ENCODE results near the gene C5orf15. TPM values are rescaled to one million over a fixed set of nuclear protein-coding genes. Genes with fewer than 3 reads are reported as not detected.

The C5orf15 gene
- polyA plus RNA-seq, 1 donor (not counting 4 experiments of a cell fraction or from before 2014, with no cell fraction given): 86.9 TPM

- Histone ChIP-seq H3K9me1 (ENCODE audit: control insufficient read depth, extremely low read depth, insufficient read depth, low read length) (no peaks in the 10 kb centered on the region), H3K4me2 (ENCODE audit: control insufficient read depth, extremely low read depth, insufficient read depth, low read depth, low read length) (no peak overlapping the region), H3K4me3 (ENCODE audit: control insufficient read depth in 2 of 3, extremely low read depth in 1 of 3, insufficient read depth in 2 of 3, low read depth in 1 of 3, low read length in 3 of 3) (no peak overlapping the region), H3K79me2 (ENCODE audit: control insufficient read depth, insufficient read depth, low read length) (peaks cover 55% of the 10 kb centered on the region), H3K27ac (ENCODE audit: control insufficient read depth, insufficient read depth, low read length) (no peak overlapping the region), H3K27me3 (ENCODE audit: control insufficient read depth, extremely low read depth, insufficient read depth, low read length) (no peaks in the 10 kb centered on the region), H3K9me3 (ENCODE audit: control insufficient read depth, low read depth, low read length) (no peaks in the 10 kb centered on the region), H3K36me3 (ENCODE audit: control insufficient read depth in 2 of 2, extremely low read depth in 1 of 2, insufficient read depth in 2 of 2, low read length in 2 of 2) (peaks cover 30 to 34% of the 10 kb centered on the region in 2 experiments), H3K9ac (ENCODE audit: control insufficient read depth, extremely low read depth, insufficient read depth, low read length) (no peak overlapping the region), H2AFZ (ENCODE audit: control insufficient read depth, low read length) (no peak overlapping the region), H3K4me1 (ENCODE audit: control insufficient read depth, extremely low read depth, insufficient read depth, low read length) (no peaks in the 10 kb centered on the region), H4K20me1 (ENCODE audit: control insufficient read depth, extremely low read depth, insufficient read depth, low read length) (peaks cover 13% of the 10 kb centered on the region)
- DNase-seq (ENCODE audit: low read depth, low spot score): no peak
- TF ChIP-seq CTCF (optimal IDR thresholded peaks at IDR 0.05 in 1 of 3, IDR thresholded peaks at IDR 0.05 in 1 of 3, conservative IDR thresholded peaks at IDR 0.05 in 1 of 3; ENCODE audit: extremely low read depth in 1 of 3, insufficient read depth in 2 of 3, low read length in 3 of 3) (no peak), EZH2 (IDR thresholded peaks at IDR 0.05; ENCODE audit: low read length) (no peak)
- FAIRE-seq: no peak
- dilution Hi-C loops (cut with MboI; ENCODE audit: extremely low pct_ligation_motif_present, low sequenced_read_pairs): no loop called here
Observed at GRCh38 chr5:133981714-133982113, 13.3 kb upstream of the C5orf15 start.

GRCh38 chr5:133980652-133981051 is 12.2 kb upstream of the C5orf15 start:
- TF ChIP-seq CTCF (optimal IDR thresholded peaks at IDR 0.05 in 1 of 3, IDR thresholded peaks at IDR 0.05 in 1 of 3, conservative IDR thresholded peaks at IDR 0.05 in 1 of 3; ENCODE audit: extremely low read depth in 1 of 3, insufficient read depth in 2 of 3, low read length in 3 of 3) (no peak), EZH2 (IDR thresholded peaks at IDR 0.05; ENCODE audit: low read length) (no peak)

More at GRCh38 chr5:133980652-133981051, 12.2 kb upstream of the C5orf15 start:
- H4K20me1 ChIP-seq (ENCODE audit: control insufficient read depth, extremely low read depth, insufficient read depth, low read length): peaks cover 13% of the 10 kb centered on the region
- H3K9ac ChIP-seq (ENCODE audit: control insufficient read depth, extremely low read depth, insufficient read depth, low read length): no peak overlapping the region
- no peaks in the 10 kb centered on the region for H3K4me1 ChIP-seq (ENCODE audit: control insufficient read depth, extremely low read depth, insufficient read depth, low read length)
- no peaks in the 10 kb centered on the region for H3K9me3 ChIP-seq (ENCODE audit: control insufficient read depth, low read depth, low read length)
- dilution Hi-C loops (cut with MboI; ENCODE audit: extremely low pct_ligation_motif_present, low sequenced_read_pairs): no loop called here
- H3K4me2 ChIP-seq (ENCODE audit: control insufficient read depth, extremely low read depth, insufficient read depth, low read depth, low read length): no peak overlapping the region
- FAIRE-seq (no peak), DNase-seq (ENCODE audit: low read depth, low spot score) (no peak)
- H3K4me3 ChIP-seq (ENCODE audit: control insufficient read depth in 2 of 3, extremely low read depth in 1 of 3, insufficient read depth in 2 of 3, low read depth in 1 of 3, low read length in 3 of 3): no peak overlapping the region
- H3K36me3 ChIP-seq (ENCODE audit: control insufficient read depth in 2 of 2, extremely low read depth in 1 of 2, insufficient read depth in 2 of 2, low read length in 2 of 2): peaks cover 29 to 38% of the 10 kb centered on the region in 2 experiments
- no peaks in the 10 kb centered on the region for H3K9me1 ChIP-seq (ENCODE audit: control insufficient read depth, extremely low read depth, insufficient read depth, low read length)
- H2AFZ ChIP-seq (ENCODE audit: control insufficient read depth, low read length): no peak overlapping the region
- peaks cover 44% of the 10 kb centered on the region for H3K79me2 ChIP-seq (ENCODE audit: control insufficient read depth, insufficient read depth, low read length)
- H3K27me3 ChIP-seq (ENCODE audit: control insufficient read depth, extremely low read depth, insufficient read depth, low read length): no peaks in the 10 kb centered on the region
- H3K27ac ChIP-seq (ENCODE audit: control insufficient read depth, insufficient read depth, low read length): no peak overlapping the region
